HG02852 (cell line): Measurements from ENCODE around the gene NARF.
"Not testable (repeated sequence)": the region's sequence is repeated elsewhere in the genome, so short reads cannot be mapped to it uniquely, and the experiment has no call there.

Experiments
- ATAC-seq: cut with Tn5 transposase; IDR thresholded peaks from one replicate; pipeline ENCODE4 v1.9.1; 2021; ENCODE audit warnings: mild to moderate bottlenecking, moderate library complexity; ENCODE audit not compliant: unreplicated experiment

Gene NARF

GRCh38 chr17:82445542-82445941 is 13.0 kb upstream of the NARF start:
- ATAC-seq: no peak

GRCh38 chr17:82446124-82446523 is 12.4 kb upstream of the NARF start:
- ATAC-seq: no peak

GRCh38 chr17:82446649-82447048 is 11.9 kb upstream of the NARF start:
- no peak for ATAC-seq

GRCh38 chr17:82447876-82448275 is 10.7 kb upstream of the NARF start:
- ATAC-seq: no peak

- peak; percentile 38 for ATAC-seq
Measured at GRCh38 chr17:82449131-82449882, 9.2 kb upstream of the NARF start.

- ATAC-seq: no peak
Measured at GRCh38 chr17:82449883-82450356, 8.6 kb upstream of the NARF start.

GRCh38 chr17:82450357-82451106 is 8.0 kb upstream of the NARF start, which contains the start of gene CYBC1:
Gene CYBC1, minus strand, starts transcription at chr17:82450752. Its CDS starts 1,498 bp downstream, at chr17:82449254.
- peak; percentile 61 for ATAC-seq

- no peak for ATAC-seq
Measured at GRCh38 chr17:82452162-82452561, 6.4 kb upstream of the NARF start.

- ATAC-seq: not testable (repeated sequence)
Measured at GRCh38 chr17:82453151-82453550, 5.4 kb upstream of the NARF start.

- not testable (repeated sequence) for ATAC-seq
Measured at GRCh38 chr17:82453706-82454105, 4.8 kb upstream of the NARF start.

GRCh38 chr17:82457073-82457928 is 1.2 kb upstream of the NARF start:
- no peak for ATAC-seq

- no peak for ATAC-seq
Measured at GRCh38 chr17:82457929-82458178, 687 bp upstream of the NARF start.

GRCh38 chr17:82458885-82459424 is 414 bp downstream of the NARF start:
- peak; percentile 7 for ATAC-seq

GRCh38 chr17:82459936-82460335 is 1.4 kb downstream of the NARF start:
- not testable (repeated sequence) for ATAC-seq

- no peak for ATAC-seq
Measured at GRCh38 chr17:82461827-82462524, 3.4 kb downstream of the NARF start.

- ATAC-seq: no peak
Measured at GRCh38 chr17:82463391-82463790, 4.8 kb downstream of the NARF start.

- ATAC-seq: no peak
Measured at GRCh38 chr17:82463925-82464566, 5.5 kb downstream of the NARF start.

- ATAC-seq: no peak
Measured at GRCh38 chr17:82464567-82464929, 6.0 kb downstream of the NARF start.

GRCh38 chr17:82465023-82465603 is 6.6 kb downstream of the NARF start:
- ATAC-seq: no peak

- no peak for ATAC-seq
Measured at GRCh38 chr17:82468692-82469091, 10.2 kb downstream of the NARF start.
